HFF-Myc (cell line): ENCODE data around the gene RNF215.

Experiments used
- DNase-seq: peaks from one replicate; pipeline ENCODE4 v3.0.0-alpha.2; 2011; ENCODE audit warnings: low read depth; ENCODE audit errors: extremely low read depth
- H3K4me3 ChIP-seq: replicated peaks from 2 replicates; pipeline ENCODE4 v1.5.1; 2011; ENCODE audit warnings: low read depth, mild to moderate bottlenecking, control low read depth, low read length
- CTCF ChIP-seq: IDR thresholded peaks from 2 replicates; pipeline ENCODE4 v1.5.1; 2012; ENCODE audit warnings: mild to moderate bottlenecking, low read depth, low read length, control low read depth; ENCODE audit errors: missing control alignments

RNF215 gene

GRCh38 chr22:30386960-30387827 is at the start of gene RNF215:
Gene RNF215 (minus strand): TSS chr22:30387411. CDS start chr22:30387313, 98 bp downstream.
- H3K4me3 ChIP-seq, result peak within 1 kb of the TSS; percentile 51
- TF ChIP-seq CTCF, result peak; percentile 73
- no peak for DNase-seq

GRCh38 chr22:30436196-30436595 is 49.0 kb upstream of the RNF215 start:
- no peak for DNase-seq
- H3K4me3 ChIP-seq, result no peak overlapping the region
- TF ChIP-seq CTCF, result no peak

- H3K4me3 ChIP-seq, result no peak overlapping the region
- TF ChIP-seq CTCF, result no peak
- DNase-seq, result no peak
Measured at GRCh38 chr22:30435674-30436126, 48.5 kb upstream of the RNF215 start.

- no peak overlapping the region for H3K4me3 ChIP-seq
- no peak for DNase-seq
- TF ChIP-seq CTCF, result no peak
Measured at GRCh38 chr22:30434843-30435242, 47.6 kb upstream of the RNF215 start.

- no peak for TF ChIP-seq CTCF
- no peak for DNase-seq
- no peak overlapping the region for H3K4me3 ChIP-seq
Measured at GRCh38 chr22:30433773-30434172, 46.6 kb upstream of the RNF215 start.

- DNase-seq, result no peak
- H3K4me3 ChIP-seq, result no peak overlapping the region
- no peak for TF ChIP-seq CTCF
Measured at GRCh38 chr22:30433227-30433626, 46.0 kb upstream of the RNF215 start.
